ENCODE data around the gene PRODH2.

PRODH2 gene

DNA sequence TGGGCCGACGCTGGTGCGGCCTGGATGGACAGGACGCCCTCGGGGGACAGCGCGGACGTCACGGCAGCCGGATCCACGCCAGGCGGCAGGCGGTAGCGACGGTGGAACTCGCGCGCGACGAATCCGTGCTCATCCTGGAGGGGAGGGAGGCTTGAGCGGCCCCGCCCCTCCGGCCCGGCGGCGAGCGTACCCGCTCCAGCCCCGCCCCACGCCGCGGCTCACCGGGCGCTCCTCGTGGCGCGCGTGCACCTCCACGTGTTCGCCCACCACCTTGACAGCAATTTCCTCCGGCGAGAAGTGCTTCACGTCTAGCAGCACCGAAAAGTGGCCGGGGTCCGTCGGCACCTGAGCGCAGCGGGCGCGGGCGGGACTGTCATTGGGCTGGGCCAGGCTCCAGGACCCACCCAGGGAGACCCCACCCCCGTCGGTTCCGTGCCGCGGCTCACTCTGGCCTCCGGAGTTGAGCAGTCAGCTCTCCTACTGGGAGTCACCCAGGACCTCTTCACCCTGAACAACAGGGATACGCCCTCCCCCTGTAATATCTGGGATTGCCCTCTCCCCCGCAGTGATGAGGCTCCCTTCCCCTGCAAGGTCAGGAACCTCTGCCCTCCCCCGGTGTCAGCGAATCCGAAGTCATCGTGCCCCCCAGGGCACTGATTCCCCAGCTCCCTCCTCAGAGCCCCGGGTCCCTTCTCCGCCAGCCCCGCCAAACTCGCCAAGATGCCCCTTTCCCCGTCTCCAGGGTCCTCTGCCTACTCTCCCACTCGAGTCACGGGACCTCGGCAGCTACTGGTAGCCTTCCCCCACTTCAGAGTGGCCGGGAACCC, 56.9 kb downstream of the PRODH2 start:
- peak; percentile 86 for DNase-seq

- no peak for DNase-seq
These were observed 57.5 kb downstream of the PRODH2 start for GRCh38 chr19:35755131-35755549.

- no peak for DNase-seq
These were observed 58.1 kb downstream of the PRODH2 start for GRCh38 chr19:35754370-35755130.

- no peak for DNase-seq
These were observed 58.8 kb downstream of the PRODH2 start for GRCh38 chr19:35753634-35754369.

DNA sequence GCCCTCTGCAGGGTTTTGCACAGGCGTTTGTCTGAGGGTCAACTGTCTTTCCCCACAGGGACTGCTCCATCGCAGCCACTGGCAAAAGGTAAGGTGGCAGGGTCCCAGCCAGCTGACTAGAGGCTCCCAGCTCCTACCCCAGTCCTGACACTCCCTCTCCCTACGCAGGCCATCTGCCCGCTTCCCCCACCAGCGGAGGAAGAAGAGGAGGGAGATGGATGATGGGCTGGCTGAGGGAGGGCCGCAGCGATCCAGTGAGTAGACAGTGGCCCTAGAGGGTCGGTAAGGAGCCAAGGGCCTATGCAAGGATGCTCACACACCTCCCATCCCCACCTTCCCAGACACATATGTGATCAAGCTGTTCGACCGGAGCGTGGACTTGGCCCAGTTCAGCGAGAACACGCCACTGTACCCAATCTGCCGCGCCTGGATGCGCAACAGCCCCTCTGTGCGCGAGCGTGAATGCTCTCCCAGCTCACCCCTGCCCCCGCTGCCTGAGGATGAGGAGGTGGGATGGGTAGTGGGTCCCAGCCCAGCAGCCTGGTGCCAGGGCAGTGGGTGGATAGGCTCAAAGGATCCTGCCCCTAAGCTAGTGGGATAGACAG, 59.8 kb downstream of the PRODH2 start:
- DNase-seq, result no peak

GRCh38 chr19:35751839-35752745, 60.6 kb downstream of the PRODH2 start:
- no peak for DNase-seq

DNA sequence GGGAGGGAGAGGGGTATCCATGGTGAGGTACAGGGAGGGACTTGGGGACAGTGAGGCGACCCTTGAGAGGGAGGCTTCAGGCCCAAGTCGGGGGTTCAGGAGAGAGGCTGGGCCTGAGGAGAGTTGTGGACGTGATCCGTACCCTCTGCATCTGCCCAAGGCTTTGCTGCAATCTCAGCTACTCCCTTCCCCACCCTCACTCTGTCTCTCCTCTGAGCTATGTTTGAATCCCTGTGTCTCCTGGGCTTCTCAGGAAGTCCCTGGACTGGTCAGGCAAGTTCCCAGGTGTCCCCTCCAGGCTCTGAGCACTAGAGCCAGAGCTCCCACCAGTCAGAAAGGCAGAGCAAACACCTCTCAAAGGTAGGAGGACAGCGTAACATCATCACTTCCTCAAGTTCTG, 62.5 kb downstream of the PRODH2 start:
- no peak for DNase-seq
